ENCODE measurements around the gene KLRB1.

The KLRB1 gene

GRCh38 chr12:9607716-9608115 is at the start of gene KLRB1:
KLRB1 (minus strand) TSS chr12:9607916; CDS start chr12:9607839, 77 bp downstream.
- DNase-seq (ENCODE audit: low spot score) = no peak

GRCh38 chr12:9651265-9651729 is 43.6 kb upstream of the KLRB1 start:
- peak; percentile 78 for DNase-seq (ENCODE audit: low spot score)

GRCh38 chr12:9650151-9650576 is 42.4 kb upstream of the KLRB1 start:
- DNase-seq (ENCODE audit: low spot score) = peak; percentile 25

GRCh38 chr12:9649532-9649940 is 41.8 kb upstream of the KLRB1 start:
- peak; percentile 41 for DNase-seq (ENCODE audit: low spot score)

- peak; percentile 37 for DNase-seq (ENCODE audit: low spot score)
Measured at GRCh38 chr12:9648701-9649531, 41.2 kb upstream of the KLRB1 start.

- DNase-seq (ENCODE audit: low spot score) = peak; percentile 92
Measured at GRCh38 chr12:9647825-9648700, 40.3 kb upstream of the KLRB1 start.

GRCh38 chr12:9646794-9647781 is 39.4 kb upstream of the KLRB1 start:
- no peak for DNase-seq (ENCODE audit: low spot score)

GRCh38 chr12:9644985-9645551 is 37.4 kb upstream of the KLRB1 start:
- peak; percentile 15 for DNase-seq (ENCODE audit: low spot score)

GRCh38 chr12:9643266-9643660 is 35.5 kb upstream of the KLRB1 start:
- DNase-seq (ENCODE audit: low spot score) = no peak

GRCh38 chr12:9642606-9643265 is 35.0 kb upstream of the KLRB1 start:
- DNase-seq (ENCODE audit: low spot score) = no peak

GRCh38 chr12:9640024-9640423 is 32.3 kb upstream of the KLRB1 start:
- no peak for DNase-seq (ENCODE audit: low spot score)

- DNase-seq (ENCODE audit: low spot score) = no peak
Measured at GRCh38 chr12:9636851-9637206, 29.1 kb upstream of the KLRB1 start.

GRCh38 chr12:9636150-9636850 is 28.6 kb upstream of the KLRB1 start:
- DNase-seq (ENCODE audit: low spot score) = no peak

GRCh38 chr12:9634969-9635754 is 27.4 kb upstream of the KLRB1 start:
- no peak for DNase-seq (ENCODE audit: low spot score)

- peak; percentile 79 for DNase-seq (ENCODE audit: low spot score)
Measured at GRCh38 chr12:9634177-9634803, 26.6 kb upstream of the KLRB1 start.

- DNase-seq (ENCODE audit: low spot score) = no peak
Measured at GRCh38 chr12:9632766-9633165, 25.1 kb upstream of the KLRB1 start.

- peak; percentile 17 for DNase-seq (ENCODE audit: low spot score)
Measured at GRCh38 chr12:9626821-9627220, 19.1 kb upstream of the KLRB1 start.

- no peak for DNase-seq (ENCODE audit: low spot score)
Measured at GRCh38 chr12:9626291-9626690, 18.6 kb upstream of the KLRB1 start.

GRCh38 chr12:9625019-9625418 is 17.3 kb upstream of the KLRB1 start:
- DNase-seq (ENCODE audit: low spot score) = no peak

All from activated CD4-positive, alpha-beta T cell treated with anti-CD3 and anti-CD28 coated beads, Interleukin-2, Interleukin-4, amounts not matched to agents 100 ng/mL and 50 ng/mL, durations not matched to agents 16 hours and 8 hours (primary cell).